Measurements from ENCODE around the gene PNO1.

The PNO1 gene

DNA sequence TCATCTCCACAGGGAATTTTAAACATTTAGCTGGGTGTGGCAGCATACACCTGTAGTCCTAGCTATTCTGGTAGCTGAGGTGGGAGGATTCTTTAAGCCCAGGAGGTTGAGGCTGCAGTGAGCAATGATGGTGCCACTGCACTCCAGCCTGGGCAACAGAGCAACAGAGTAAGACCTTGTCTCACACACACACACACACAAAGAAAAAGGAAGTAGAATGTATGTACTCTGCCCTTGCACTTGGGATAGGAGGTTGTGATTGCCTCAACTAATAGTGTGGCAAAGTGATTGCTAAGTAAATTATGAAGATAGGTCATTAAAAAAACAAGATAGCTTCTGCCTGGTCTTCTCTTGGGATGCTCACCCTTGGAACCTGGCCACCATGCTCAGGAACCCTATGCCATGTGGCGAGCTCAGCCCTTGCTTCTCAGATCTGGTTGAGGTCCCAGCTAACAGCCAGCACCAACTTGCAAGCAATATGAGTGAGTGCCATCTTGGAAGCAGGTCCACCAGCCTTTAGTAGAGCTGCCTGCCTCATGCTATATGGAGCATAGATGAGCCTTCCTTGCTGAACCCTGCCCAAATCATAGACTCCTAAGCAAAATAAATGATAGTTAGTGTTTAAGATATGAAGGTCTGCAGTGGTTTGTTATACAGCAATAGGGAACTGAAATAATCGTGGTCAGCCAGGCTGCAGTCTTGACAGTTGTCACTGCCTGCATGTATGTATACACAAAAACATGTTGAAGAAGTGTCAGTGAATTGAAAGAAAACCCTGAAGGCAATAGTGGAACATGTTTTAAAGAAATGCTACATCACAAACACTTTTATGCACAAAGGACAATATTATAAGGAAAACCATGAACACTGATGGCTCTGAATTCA, 30.1 kb upstream of the PNO1 start:
- H3K9ac ChIP-seq (ENCODE audit: low read length): no peak overlapping the region

DNA sequence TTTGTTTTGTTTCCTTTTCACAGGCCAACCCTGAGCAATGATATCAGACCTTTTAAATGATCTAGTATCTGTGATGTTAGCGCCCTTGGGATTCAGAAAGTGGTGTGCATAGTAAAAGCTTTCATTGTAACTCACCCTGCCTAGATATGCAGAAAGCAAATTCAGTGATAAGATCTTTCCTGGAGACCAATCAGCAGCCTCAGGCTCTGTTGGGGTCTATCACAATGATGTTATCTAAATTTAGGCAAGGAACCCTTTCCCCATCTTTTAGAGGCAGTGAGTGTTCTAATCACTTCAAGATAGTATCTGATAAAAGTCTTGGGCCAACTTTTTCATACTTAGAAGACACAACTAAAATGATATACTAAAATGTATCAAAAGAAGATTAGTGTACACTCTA, 23.6 kb upstream of the PNO1 start:
- no peaks in the 10 kb centered on the region for H3K9me3 ChIP-seq (ENCODE audit: control insufficient read depth, low read length)
- H3K4me1 ChIP-seq (ENCODE audit: control insufficient read depth, insufficient read depth, low read length): no peaks in the 10 kb centered on the region
- no peak overlapping the region for H3K9ac ChIP-seq (ENCODE audit: low read length)
- H3K27me3 ChIP-seq (ENCODE audit: control insufficient read depth, insufficient read depth, low read length): no peaks in the 10 kb centered on the region
- H3K4me3 ChIP-seq (ENCODE audit: low read length): no peak overlapping the region
- no peaks in the 10 kb centered on the region for H3K36me3 ChIP-seq (ENCODE audit: control insufficient read depth, insufficient read depth, low read length)

More for the DNA sequence above, 30.1 kb upstream of the PNO1 start:
- H3K4me1 ChIP-seq (ENCODE audit: control insufficient read depth, insufficient read depth, low read length): peaks cover 1% of the 10 kb centered on the region
- H3K4me3 ChIP-seq (ENCODE audit: low read length): no peak overlapping the region
- H3K9me3 ChIP-seq (ENCODE audit: control insufficient read depth, low read length): no peaks in the 10 kb centered on the region
- no peaks in the 10 kb centered on the region for H3K36me3 ChIP-seq (ENCODE audit: control insufficient read depth, insufficient read depth, low read length)
- no peaks in the 10 kb centered on the region for H3K27me3 ChIP-seq (ENCODE audit: control insufficient read depth, insufficient read depth, low read length)

DNA sequence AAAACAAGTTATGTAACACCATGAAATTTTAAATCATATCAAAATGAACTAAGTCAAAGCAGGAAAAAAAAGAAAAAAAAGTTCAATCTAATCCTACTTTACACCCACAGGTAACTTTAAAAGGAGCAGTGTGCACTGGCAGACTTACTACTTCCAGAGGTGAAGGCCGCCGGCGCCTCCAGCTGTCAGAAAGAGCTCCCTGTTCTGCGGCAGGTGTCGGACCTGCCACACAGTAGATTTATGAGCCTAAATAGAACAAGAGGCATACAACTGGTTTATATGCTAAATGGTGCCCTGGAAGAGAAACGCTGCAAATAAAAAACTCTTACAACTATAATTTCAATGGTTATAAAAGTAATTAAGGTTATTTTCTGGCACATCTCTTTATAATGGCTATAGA, 23.1 kb upstream of the PNO1 start:
- no peaks in the 10 kb centered on the region for H3K36me3 ChIP-seq (ENCODE audit: control insufficient read depth, insufficient read depth, low read length)
- no peaks in the 10 kb centered on the region for H3K27me3 ChIP-seq (ENCODE audit: control insufficient read depth, insufficient read depth, low read length)
- H3K9ac ChIP-seq (ENCODE audit: low read length): no peak overlapping the region
- H3K9me3 ChIP-seq (ENCODE audit: control insufficient read depth, low read length): no peaks in the 10 kb centered on the region
- no peak overlapping the region for H3K4me3 ChIP-seq (ENCODE audit: low read length)
- H3K4me1 ChIP-seq (ENCODE audit: control insufficient read depth, insufficient read depth, low read length): no peaks in the 10 kb centered on the region

DNA sequence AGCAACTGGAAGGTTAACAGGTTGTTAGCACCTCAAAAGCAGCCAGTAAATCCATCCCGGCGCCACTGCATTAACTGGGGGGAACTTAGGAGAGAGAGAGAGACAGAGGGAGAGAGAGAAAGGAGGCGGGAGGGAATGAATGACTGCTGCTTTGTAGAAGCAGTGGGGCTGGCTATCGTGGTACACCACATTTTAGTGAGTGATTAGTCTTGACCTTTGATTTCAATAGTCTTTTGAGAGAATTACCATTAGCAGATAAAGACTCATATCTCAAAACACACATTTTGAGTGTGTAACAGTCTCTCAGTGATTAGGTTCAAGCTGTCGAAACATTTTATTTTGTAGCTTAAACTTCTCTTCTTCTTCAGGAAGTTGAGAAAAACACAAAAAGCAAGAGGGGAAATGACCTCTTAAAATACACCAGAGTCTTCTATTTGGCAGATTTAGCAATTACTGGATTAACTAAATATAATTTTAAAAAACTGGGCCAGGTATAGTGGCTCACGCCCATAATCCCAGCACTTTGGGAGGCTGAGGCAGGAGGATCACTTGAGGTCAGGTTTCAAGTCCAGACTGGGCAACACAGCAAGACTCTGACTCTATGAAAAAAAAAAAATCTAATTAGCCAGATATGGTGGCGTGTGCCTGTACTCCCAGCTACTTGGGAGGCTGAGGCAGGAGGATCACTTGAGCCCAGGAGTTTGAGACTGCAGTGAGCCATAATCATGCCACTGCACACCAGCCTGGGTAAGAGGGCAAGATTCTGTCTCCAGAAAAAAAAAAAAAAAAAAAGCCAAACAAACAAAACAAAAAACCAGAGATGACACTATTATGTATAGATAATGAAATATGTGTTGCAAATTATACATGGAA, 22.0 kb upstream of the PNO1 start:
- Histone ChIP-seq H3K9me3 (ENCODE audit: control insufficient read depth, low read length) (no peaks in the 10 kb centered on the region), H3K4me3 (ENCODE audit: low read length) (no peak overlapping the region), H3K9ac (ENCODE audit: low read length) (no peak overlapping the region), H3K27me3 (ENCODE audit: control insufficient read depth, insufficient read depth, low read length) (no peaks in the 10 kb centered on the region), H3K36me3 (ENCODE audit: control insufficient read depth, insufficient read depth, low read length) (no peaks in the 10 kb centered on the region), H3K4me1 (ENCODE audit: control insufficient read depth, insufficient read depth, low read length) (no peaks in the 10 kb centered on the region)

DNA sequence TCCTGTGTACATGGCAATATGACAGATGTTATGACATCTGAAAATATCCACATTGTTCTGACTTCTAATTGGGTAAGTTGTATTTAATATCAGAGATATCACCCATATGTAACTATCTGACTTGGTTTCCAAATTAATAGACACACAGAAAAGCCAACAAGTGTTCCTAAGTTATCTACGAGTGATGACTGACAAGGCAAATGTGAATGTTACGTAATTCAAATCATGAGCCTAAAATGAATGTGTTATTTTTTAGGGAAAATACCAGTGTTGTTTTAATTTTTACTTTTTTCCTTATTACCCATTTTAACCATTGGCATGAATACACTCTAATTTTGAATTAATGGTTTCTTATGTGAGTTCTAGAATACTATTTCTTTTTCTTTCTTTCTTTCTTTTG, 15.8 kb upstream of the PNO1 start:
- H3K27me3 ChIP-seq (ENCODE audit: control insufficient read depth, insufficient read depth, low read length): no peaks in the 10 kb centered on the region
- no peaks in the 10 kb centered on the region for H3K36me3 ChIP-seq (ENCODE audit: control insufficient read depth, insufficient read depth, low read length)
- H3K9ac ChIP-seq (ENCODE audit: low read length): no peak overlapping the region
- no peak overlapping the region for H3K4me3 ChIP-seq (ENCODE audit: low read length)
- no peaks in the 10 kb centered on the region for H3K9me3 ChIP-seq (ENCODE audit: control insufficient read depth, low read length)
- no peaks in the 10 kb centered on the region for H3K4me1 ChIP-seq (ENCODE audit: control insufficient read depth, insufficient read depth, low read length)

DNA sequence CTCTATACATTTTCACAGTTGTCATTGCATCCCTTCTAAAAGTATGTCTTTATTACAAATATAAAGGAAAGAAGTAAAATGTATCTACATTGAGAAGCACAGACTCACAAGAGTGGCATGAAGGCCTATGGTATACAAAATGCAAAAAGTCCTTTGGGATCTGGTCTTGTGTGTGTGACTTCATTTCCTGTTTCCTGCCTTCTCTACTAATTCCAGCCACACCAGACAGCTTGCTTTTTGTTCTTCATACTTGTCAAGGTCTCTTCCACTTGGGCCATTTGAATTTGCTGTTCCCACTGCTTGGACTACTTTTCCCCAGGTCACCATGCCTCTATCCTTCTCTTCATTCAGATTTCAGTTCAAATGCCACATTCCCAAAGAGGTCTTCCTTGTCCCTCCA, 6.7 kb upstream of the PNO1 start:
- Histone ChIP-seq H3K27me3 (ENCODE audit: control insufficient read depth, insufficient read depth, low read length) (no peaks in the 10 kb centered on the region), H3K4me1 (ENCODE audit: control insufficient read depth, insufficient read depth, low read length) (no peaks in the 10 kb centered on the region), H3K4me3 (ENCODE audit: low read length) (no peak overlapping the region), H3K36me3 (ENCODE audit: control insufficient read depth, insufficient read depth, low read length) (no peaks in the 10 kb centered on the region), H3K9ac (ENCODE audit: low read length) (no peak overlapping the region), H3K9me3 (ENCODE audit: control insufficient read depth, low read length) (no peaks in the 10 kb centered on the region)

DNA sequence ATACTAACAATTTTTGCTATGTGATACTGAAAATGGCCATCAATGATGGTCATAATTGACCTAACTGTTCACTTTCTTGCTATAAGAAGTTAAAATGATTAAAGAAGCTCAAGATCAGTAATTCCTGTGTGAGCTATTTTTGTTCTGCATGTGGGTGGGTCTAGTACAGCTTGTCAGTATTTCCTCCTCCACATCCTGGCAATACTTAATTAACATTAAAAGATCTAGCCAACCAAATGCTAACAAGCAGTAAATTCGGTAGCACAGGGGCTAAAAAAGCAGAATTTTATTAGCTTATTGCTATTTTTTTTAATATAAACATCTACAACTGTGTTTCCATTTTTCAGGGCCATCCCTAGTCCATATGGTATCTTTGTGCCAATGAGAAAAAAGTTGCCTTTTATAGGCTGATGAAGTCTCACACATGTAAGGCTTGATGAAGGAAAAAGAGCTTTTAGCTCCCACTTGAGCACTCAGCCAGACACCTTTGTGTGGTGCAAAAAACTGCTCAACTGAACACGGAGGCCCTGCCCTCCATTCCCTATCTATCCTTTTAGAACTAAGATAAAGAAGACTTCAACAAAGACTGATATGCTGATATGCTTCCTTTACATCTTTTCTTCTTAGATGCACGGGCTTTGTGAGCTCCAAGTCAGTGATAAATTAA, 4.9 kb upstream of the PNO1 start:
- Histone ChIP-seq H3K27me3 (ENCODE audit: control insufficient read depth, insufficient read depth, low read length) (no peaks in the 10 kb centered on the region), H3K36me3 (ENCODE audit: control insufficient read depth, insufficient read depth, low read length) (no peaks in the 10 kb centered on the region), H3K4me3 (ENCODE audit: low read length) (no peak overlapping the region), H3K4me1 (ENCODE audit: control insufficient read depth, insufficient read depth, low read length) (no peaks in the 10 kb centered on the region), H3K9ac (ENCODE audit: low read length) (no peak overlapping the region), H3K9me3 (ENCODE audit: control insufficient read depth, low read length) (no peaks in the 10 kb centered on the region)

DNA sequence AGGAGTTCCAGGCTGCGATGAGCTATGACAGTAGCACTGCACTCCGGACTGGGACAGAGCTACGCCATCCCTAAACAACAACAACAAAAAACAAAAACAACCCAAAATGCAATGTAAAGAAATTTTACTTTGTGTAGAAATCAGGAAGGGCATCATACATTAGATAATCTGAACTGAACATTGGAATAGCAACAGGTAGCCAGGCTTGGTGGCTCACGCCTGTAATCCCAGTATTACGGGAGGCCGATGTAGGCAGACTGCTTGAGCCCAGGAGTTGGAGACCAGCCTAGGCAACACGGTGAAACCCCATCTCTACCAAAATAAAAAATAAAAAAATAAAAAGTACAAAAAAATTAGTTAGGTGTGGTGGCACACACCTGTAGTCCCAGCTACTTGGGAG, 2.1 kb upstream of the PNO1 start:
- Histone ChIP-seq H3K27me3 (ENCODE audit: control insufficient read depth, insufficient read depth, low read length) (no peaks in the 10 kb centered on the region), H3K9me3 (ENCODE audit: control insufficient read depth, low read length) (no peaks in the 10 kb centered on the region), H3K9ac (ENCODE audit: low read length) (no peak overlapping the region), H3K4me1 (ENCODE audit: control insufficient read depth, insufficient read depth, low read length) (peaks cover 3% of the 10 kb centered on the region), H3K36me3 (ENCODE audit: control insufficient read depth, insufficient read depth, low read length) (no peaks in the 10 kb centered on the region), H3K4me3 (ENCODE audit: low read length) (no peak overlapping the region)

DNA sequence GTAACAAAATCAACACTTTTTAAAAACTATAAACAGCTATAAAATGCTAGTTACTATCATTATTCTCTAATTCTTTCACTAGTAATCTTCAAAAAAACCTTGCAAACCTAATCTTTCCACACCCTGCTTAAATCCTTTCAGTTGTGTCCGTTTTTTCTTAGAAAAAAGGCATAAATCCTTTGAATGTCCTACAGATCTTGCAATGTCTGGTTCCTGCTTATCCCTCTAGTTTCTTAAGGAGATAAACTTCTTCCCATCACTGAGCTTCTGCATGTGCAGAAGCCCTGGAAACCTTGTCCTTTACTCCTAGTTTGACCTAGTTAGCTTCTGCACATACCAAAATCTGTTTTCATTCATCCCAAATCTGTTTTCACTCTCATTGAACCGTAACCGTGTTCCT, 1.3 kb upstream of the PNO1 start:
- peak overlapping the region; percentile 88 for H3K4me3 ChIP-seq (ENCODE audit: low read length)
- H3K27me3 ChIP-seq (ENCODE audit: control insufficient read depth, insufficient read depth, low read length): no peaks in the 10 kb centered on the region
- H3K9ac ChIP-seq (ENCODE audit: low read length): peak overlapping the region; percentile 79
- H3K9me3 ChIP-seq (ENCODE audit: control insufficient read depth, low read length): no peaks in the 10 kb centered on the region
- peaks cover 3% of the 10 kb centered on the region for H3K4me1 ChIP-seq (ENCODE audit: control insufficient read depth, insufficient read depth, low read length)
- H3K36me3 ChIP-seq (ENCODE audit: control insufficient read depth, insufficient read depth, low read length): no peaks in the 10 kb centered on the region

DNA sequence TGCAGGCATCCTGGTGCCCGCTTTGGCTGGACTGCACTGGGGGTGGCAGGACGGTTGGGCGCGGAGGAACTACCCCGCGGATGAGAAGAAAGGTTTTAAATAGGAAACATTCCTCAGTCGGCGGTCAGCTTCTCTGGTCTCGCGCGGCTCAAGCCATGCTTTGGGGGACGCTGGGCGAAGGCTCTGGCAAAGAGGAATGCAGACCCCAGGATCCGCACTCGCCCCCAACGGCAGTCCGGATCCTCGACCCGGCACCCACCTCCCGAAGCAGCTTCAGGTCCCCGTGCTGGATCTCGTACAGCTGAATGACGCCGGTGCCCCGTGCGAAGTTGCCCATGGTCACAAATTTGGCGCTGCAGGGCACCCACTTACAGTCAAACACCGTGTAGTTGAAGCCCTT, 686 bp upstream of the PNO1 start:
- Histone ChIP-seq H3K4me3 (ENCODE audit: low read length) (peak overlapping the region; percentile 88), H3K4me1 (ENCODE audit: control insufficient read depth, insufficient read depth, low read length) (peaks cover 3% of the 10 kb centered on the region), H3K9ac (ENCODE audit: low read length) (peak overlapping the region; percentile 79), H3K36me3 (ENCODE audit: control insufficient read depth, insufficient read depth, low read length) (no peaks in the 10 kb centered on the region), H3K27me3 (ENCODE audit: control insufficient read depth, insufficient read depth, low read length) (no peaks in the 10 kb centered on the region), H3K9me3 (ENCODE audit: control insufficient read depth, low read length) (no peaks in the 10 kb centered on the region)

DNA sequence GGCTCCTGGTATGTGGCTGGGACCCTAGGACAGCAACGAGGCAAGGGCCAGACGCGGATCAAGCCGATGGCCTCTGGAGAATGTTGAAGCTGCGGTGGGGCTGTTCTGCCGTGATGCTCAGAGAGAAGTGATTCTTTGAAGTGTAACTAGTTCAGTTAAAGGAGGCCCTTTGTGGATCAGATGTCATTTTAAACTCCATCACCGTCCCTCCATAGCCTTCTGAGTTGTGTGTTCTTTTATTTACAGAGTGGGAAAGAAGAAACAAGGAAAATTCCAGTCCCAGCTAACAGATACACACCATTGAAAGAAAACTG, 403 bp downstream of the PNO1 start:
- H3K4me3 ChIP-seq (ENCODE audit: low read length): peak overlapping the region; percentile 88
- no peaks in the 10 kb centered on the region for H3K36me3 ChIP-seq (ENCODE audit: control insufficient read depth, insufficient read depth, low read length)
- peaks cover 3% of the 10 kb centered on the region for H3K4me1 ChIP-seq (ENCODE audit: control insufficient read depth, insufficient read depth, low read length)
- H3K9me3 ChIP-seq (ENCODE audit: control insufficient read depth, low read length): no peaks in the 10 kb centered on the region
- H3K27me3 ChIP-seq (ENCODE audit: control insufficient read depth, insufficient read depth, low read length): no peaks in the 10 kb centered on the region
- peak overlapping the region; percentile 79 for H3K9ac ChIP-seq (ENCODE audit: low read length)

DNA sequence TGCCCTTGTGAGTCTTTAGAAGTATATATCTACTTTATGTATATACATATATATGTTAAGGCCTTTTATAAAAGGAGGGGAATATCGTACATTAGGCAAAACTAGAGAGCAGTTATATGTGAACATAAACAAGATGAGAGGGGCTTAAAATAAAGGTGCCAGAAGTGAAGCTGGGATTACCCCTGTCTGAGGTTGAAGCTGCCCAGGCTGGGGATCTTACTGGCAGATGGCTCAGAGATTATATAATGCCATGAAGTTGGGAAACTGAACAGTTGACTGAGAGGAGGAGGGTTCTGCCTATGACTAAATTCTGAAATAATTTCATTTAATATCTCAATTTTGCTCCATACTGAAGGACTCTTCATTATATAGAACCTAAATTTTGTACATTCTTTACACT, 6.0 kb downstream of the PNO1 start:
- Histone ChIP-seq H3K4me1 (ENCODE audit: control insufficient read depth, insufficient read depth, low read length) (peaks cover under 1% of the 10 kb centered on the region), H3K9me3 (ENCODE audit: control insufficient read depth, low read length) (no peaks in the 10 kb centered on the region), H3K36me3 (ENCODE audit: control insufficient read depth, insufficient read depth, low read length) (no peaks in the 10 kb centered on the region), H3K4me3 (ENCODE audit: low read length) (no peak overlapping the region), H3K27me3 (ENCODE audit: control insufficient read depth, insufficient read depth, low read length) (no peaks in the 10 kb centered on the region), H3K9ac (ENCODE audit: low read length) (no peak overlapping the region)

All from mucosa of stomach (tissue), 1 donor.